Fibroblast of peridontal ligament (primary cell): ENCODE results near the gene LRP3.

Source experiments
- DNase-seq: peaks from one replicate; pipeline ENCODE4 v3.0.0-alpha.2; 2010; ENCODE audit errors: extremely low read depth

Gene LRP3

GRCh38 chr19:33235269-33235995, 41.3 kb downstream of the LRP3 start:
- DNase-seq: peak; percentile 67

DNA sequence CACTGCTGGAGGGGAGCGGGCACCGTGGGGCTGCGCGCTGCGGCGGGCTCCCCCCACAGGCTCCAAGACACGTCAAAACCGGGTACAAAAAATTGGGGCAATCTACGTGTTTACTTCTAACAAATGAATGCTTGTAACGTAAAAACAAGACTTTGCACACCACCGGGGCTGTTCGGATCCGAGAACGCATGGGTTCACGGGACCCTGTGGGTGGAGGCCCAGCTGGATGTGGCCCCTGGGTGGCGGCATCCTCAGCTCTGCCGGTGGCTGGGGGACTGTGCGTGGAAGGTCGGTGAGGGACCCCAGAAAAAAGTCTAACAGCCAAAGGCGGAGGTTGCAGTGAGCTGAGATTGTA, 41.8 kb downstream of the LRP3 start:
- DNase-seq: no peak

GRCh38 chr19:33236696-33237390, 42.7 kb downstream of the LRP3 start:
- no peak for DNase-seq

DNA sequence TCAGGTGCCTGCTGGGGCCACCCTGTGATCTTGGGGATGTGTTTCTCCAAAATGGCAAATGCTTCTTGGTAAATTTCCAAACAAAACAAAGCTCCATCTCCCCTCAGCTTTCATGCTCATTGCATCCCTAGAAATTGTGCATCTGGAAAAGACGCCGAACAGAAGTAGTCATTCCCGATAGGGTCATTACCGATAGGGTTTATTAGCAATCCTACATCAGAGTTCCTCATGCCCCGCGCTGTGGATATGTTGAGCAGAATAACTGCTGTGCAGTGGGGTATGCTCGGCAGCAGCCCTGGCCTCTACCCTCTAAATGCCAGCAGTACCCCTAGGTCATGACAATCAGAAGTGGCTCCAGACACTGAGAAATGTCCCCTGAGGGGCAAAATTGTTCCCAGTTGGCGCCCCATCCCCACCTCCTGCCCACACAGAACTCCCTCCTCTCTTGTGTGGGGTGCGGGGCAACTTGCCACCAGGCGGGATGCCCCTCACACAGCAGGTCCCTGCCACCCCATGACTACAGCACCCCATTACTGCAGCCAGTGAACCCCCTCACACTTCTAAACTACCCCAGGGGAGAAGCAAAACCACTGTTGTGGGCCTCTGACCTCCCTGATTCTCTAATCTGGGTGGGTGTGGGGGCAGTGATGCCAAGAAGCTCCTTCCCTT, 44.5 kb downstream of the LRP3 start:
- no peak for DNase-seq

GRCh38 chr19:33239223-33239975, 45.3 kb downstream of the LRP3 start:
- no peak for DNase-seq

DNA sequence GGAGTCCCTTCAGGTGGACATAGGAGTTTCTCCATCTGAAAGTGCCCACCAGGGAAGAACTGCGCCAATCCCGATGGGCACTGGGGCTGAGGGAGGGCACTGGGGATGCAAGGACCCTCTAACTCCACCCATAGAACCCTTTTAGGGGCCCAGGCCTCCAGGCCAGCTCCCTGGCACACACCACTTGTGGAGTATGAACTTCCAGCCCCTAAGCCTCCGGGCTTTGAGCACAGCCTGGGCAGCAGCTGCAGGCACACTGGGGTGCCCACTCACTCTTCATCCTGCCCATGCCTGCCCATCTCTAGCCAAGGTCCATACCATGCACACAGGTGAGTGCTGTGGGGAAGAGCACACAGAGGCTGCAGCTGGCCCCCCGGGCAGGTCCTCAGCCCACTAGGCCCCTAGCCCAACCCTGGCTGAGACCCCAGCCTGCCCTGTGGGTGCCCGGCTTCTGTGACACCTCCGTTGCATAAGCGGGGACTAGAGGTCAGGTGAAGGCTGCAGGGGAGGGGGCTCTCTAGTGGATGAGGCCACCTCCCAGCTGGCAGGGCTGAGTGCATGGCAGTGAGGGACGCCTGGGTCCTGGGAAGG, 46.1 kb downstream of the LRP3 start:
- DNase-seq: no peak

DNA sequence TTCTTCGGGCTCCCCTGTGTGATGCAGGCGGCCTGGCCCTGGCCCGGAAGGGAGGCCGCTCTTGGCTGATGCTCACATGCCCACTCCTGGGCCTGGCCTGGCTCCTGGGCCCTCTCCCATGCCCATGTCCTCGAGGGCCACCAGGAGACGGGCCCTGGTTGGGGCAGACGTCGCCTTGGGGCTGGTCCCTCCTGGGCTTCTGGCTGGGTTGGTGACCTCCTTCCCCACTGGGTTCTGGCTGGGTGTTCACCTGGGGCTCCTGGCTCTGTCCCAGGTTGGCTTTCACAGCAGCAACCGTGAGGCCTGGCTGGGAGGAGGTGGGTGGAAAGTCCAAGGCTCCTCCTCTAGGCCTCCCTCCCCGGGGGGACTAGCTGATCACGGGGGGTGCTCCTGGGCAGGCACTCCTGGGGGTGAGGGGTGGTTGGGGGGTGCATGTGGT, 47.0 kb downstream of the LRP3 start:
- DNase-seq: no peak

DNA sequence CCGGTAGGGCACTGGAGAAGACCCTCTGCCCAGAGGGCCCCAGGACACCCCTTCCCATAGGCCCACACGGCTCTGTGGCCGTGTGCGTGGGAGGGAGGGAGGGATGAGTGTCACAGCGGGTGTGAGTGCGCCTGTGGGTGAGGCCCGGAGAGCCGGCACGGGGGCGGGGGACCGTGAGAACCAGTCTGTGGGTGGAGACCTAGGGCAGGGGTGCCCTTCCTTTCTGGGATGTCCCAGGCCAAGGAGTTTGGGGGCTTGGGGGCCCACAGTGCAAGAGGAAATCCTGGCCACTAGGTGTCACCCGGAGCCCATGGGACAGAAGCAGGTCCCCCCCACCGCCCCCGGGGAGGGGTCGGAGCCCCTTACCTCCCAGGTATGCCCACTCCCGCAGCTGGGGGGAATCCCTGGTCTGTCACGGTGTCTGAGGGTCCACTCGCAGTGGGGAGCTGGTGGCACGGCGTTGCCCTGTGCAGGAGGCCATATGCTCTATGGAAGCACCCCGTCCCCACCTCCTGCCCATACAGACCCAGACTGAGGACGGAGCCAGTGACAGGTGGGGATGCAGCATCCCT, 47.5 kb downstream of the LRP3 start:
- DNase-seq: no peak

GRCh38 chr19:33242131-33242530, 48.0 kb downstream of the LRP3 start:
- DNase-seq: no peak

DNA sequence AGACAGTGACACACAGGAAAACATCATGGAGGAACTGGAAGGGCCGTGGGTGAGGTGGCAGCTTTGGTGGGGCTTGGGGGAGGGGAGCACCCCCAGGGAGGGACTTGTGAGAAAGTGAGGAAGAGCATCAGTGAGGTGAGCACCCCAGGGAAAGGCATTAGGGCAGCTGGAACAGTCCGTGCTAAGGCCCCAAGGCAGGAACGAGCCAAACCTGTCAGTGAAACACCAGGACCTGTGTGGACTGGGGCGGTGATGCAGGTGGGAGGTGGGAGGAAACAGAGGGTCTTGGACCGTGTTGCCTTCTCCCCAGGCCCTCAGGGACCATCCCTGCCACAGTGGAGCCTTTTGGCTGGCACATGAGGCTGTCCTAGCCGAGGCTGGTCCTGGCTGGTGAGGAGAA, 48.8 kb downstream of the LRP3 start:
- no peak for DNase-seq

- DNase-seq: no peak
Observed at GRCh38 chr19:33245948-33246708, 52.0 kb downstream of the LRP3 start.

DNA sequence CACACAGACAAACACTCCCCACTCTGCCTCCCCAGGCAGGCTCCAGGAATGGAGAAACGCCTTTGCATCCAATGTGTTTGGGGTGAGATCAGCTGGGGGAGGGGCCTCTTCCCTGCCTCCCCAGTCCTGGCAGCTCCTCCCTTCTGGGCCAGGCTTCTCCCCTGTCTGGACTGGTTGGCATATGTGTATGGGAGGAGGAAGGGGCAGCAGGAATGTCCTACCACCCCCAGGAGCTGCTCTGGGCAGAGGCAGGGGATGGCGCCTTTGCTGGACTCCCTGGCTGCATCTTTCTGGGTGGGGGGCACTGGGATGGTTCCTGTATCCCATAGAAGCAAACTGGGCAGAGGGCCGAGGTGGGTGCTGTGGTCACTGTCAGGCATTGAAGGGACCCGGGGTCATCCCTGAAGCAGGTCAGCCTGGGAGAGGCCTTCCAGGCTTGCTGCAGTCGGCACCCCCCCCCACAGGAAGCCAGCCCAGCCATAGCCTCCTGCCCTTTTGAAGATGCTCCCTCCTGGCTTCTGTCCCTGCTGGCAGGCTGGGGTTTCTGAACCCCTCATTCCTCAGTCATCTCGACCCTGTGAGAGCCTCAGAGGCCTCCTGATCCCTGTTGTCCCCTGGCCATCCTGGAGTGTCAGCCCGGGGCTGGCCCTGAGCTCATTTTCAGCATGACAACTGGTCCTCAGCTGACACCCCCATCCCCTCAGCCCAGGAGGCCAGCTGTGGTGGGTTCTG, 52.7 kb downstream of the LRP3 start:
- DNase-seq: no peak

GRCh38 chr19:33247441-33247819, 53.3 kb downstream of the LRP3 start:
- DNase-seq: no peak

GRCh38 chr19:33248104-33248503, 54.0 kb downstream of the LRP3 start:
- no peak for DNase-seq

DNA sequence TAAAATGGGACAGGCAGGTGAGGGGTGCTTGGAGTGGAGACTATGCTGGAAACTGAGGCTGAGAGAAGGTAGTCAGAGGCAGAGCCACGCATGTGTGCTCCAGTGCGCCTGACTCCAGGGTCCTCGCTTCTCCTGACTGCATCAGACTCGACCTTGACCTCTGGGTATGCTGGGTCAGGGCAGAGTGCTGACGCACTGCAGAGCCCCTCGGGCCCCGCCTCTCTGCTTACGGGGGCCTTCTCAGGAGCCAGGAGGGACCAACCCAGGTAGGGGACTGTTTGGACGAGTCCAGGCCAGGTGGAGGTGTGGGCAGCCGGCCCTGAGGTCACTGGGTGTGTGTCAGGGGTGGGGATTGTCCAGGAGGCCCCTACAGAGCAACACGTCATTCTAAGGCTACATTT, 54.4 kb downstream of the LRP3 start:
- no peak for DNase-seq

GRCh38 chr19:33248954-33249613, 55.0 kb downstream of the LRP3 start:
- no peak for DNase-seq

- no peak for DNase-seq
Observed at GRCh38 chr19:33249740-33250366, 55.7 kb downstream of the LRP3 start.

DNA sequence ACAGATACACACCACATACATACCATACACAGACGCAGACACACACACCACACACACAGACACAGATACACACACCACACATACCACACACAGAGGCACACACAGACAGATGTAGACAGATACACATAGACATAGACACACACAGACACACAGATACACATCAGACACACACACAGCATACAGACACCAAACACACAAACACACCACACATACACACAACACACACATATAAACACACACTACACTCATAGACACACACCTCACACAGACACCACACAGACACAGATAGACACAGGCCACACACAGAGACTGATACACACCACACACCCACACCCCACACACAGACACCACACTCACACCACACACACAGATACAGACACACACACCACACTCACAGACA, 56.4 kb downstream of the LRP3 start:
- DNase-seq: no peak

- no peak for DNase-seq
Observed at GRCh38 chr19:33251076-33251475, 56.9 kb downstream of the LRP3 start.
